NCI-H146 treated with DMSO at 0.1 percent for 48 hours (cell line): ENCODE results near the gene FAR2.
"Not testable (repeated sequence)": the region's sequence is repeated elsewhere in the genome, so short reads cannot be mapped to it uniquely, and the experiment has no call there.

ENCODE experiments used
- DNase-seq: peaks from one replicate; lab custom pipeline; 2025; ENCODE audit not compliant: unreplicated experiment; lab: John Stamatoyannopoulos, UW

Gene FAR2

GRCh38 chr12:29277231-29277630 lies 128.2 kb downstream of the FAR2 start:
- no peak for DNase-seq

GRCh38 chr12:29278673-29279420 lies 129.8 kb downstream of the FAR2 start:
- DNase-seq, result no peak

GRCh38 chr12:29281371-29282005 lies 132.4 kb downstream of the FAR2 start:
- no peak for DNase-seq

- no peak for DNase-seq
Measured at GRCh38 chr12:29282031-29282816, 133.1 kb downstream of the FAR2 start.

GRCh38 chr12:29283969-29284700 lies 135.1 kb downstream of the FAR2 start:
- no peak for DNase-seq

GRCh38 chr12:29286081-29286790 lies 137.2 kb downstream of the FAR2 start:
- no peak for DNase-seq

- no peak for DNase-seq
Measured at GRCh38 chr12:29287622-29288021, 138.5 kb downstream of the FAR2 start.

- DNase-seq, result no peak
Measured at GRCh38 chr12:29288031-29288430, 139.0 kb downstream of the FAR2 start.

- not testable (repeated sequence) for DNase-seq
Measured at GRCh38 chr12:29290475-29290874, 141.4 kb downstream of the FAR2 start.

- DNase-seq, result no peak
Measured at GRCh38 chr12:29291226-29291625, 142.1 kb downstream of the FAR2 start.

- DNase-seq, result no peak
Measured at GRCh38 chr12:29299633-29300032, 150.6 kb downstream of the FAR2 start.

- no peak for DNase-seq
Measured at GRCh38 chr12:29301114-29301513, 152.0 kb downstream of the FAR2 start.

- no peak for DNase-seq
Measured at GRCh38 chr12:29304388-29304787, 155.3 kb downstream of the FAR2 start.

GRCh38 chr12:29306266-29306665 lies 157.2 kb downstream of the FAR2 start:
- no peak for DNase-seq

- no peak for DNase-seq
Measured at GRCh38 chr12:29306682-29307081, 157.6 kb downstream of the FAR2 start.

GRCh38 chr12:29309320-29309902 lies 160.3 kb downstream of the FAR2 start:
- no peak for DNase-seq

GRCh38 chr12:29310899-29311298 lies 161.8 kb downstream of the FAR2 start:
- no peak for DNase-seq

GRCh38 chr12:29314416-29314815 lies 165.3 kb downstream of the FAR2 start:
- no peak for DNase-seq

- DNase-seq, result no peak
Measured at GRCh38 chr12:29316752-29317151, 167.7 kb downstream of the FAR2 start.
